ENCODE measurements around the gene C15orf40.

The C15orf40 gene

GRCh38 chr15:83011271-83012075 is at the start of gene C15orf40:
C15orf40 (minus strand) TSS chr15:83011639; CDS start chr15:83011607, 32 bp downstream.
- Mint-ChIP-seq H3K4me1 (peaks cover 48% of the 10 kb centered on the region), H3K9me3 (peaks cover 17% of the 10 kb centered on the region), H3K27me3 (ENCODE audit: low read depth, poor library complexity) (no peaks in the 10 kb centered on the region), H3K27ac (peak within 1 kb of the TSS; percentile 95), H3K36me3 (ENCODE audit: low read depth) (peaks cover 77% of the 10 kb centered on the region), H3K4me3 (peak within 1 kb of the TSS; percentile 97)
- peak; percentile 27 for TF ChIP-seq CTCF (IDR thresholded peaks at IDR 0.05)
- peak; percentile 85 for DNase-seq

- Mint-ChIP-seq H3K9me3 (no peaks in the 10 kb centered on the region), H3K27me3 (ENCODE audit: low read depth, poor library complexity) (no peaks in the 10 kb centered on the region), H3K27ac (peak overlapping the region; percentile 21), H3K36me3 (ENCODE audit: low read depth) (peaks cover 26% of the 10 kb centered on the region), H3K4me3 (no peak overlapping the region), H3K4me1 (no peaks in the 10 kb centered on the region)
- no peak for TF ChIP-seq CTCF (IDR thresholded peaks at IDR 0.05)
- DNase-seq = no peak
Observed at GRCh38 chr15:83057696-83058376, 46.4 kb upstream of the C15orf40 start.

- Mint-ChIP-seq H3K9me3 (no peaks in the 10 kb centered on the region), H3K27me3 (ENCODE audit: low read depth, poor library complexity) (no peaks in the 10 kb centered on the region), H3K4me1 (no peaks in the 10 kb centered on the region), H3K4me3 (no peak overlapping the region), H3K27ac (no peak overlapping the region), H3K36me3 (ENCODE audit: low read depth) (peaks cover 30% of the 10 kb centered on the region)
- TF ChIP-seq CTCF (IDR thresholded peaks at IDR 0.05) = no peak
- no peak for DNase-seq
Observed at GRCh38 chr15:83057002-83057401, 45.6 kb upstream of the C15orf40 start.

GRCh38 chr15:83053151-83053550 is 41.7 kb upstream of the C15orf40 start:
- Mint-ChIP-seq H3K36me3 (ENCODE audit: low read depth) (peaks cover 56% of the 10 kb centered on the region), H3K4me1 (no peaks in the 10 kb centered on the region), H3K9me3 (no peaks in the 10 kb centered on the region), H3K27ac (no peak overlapping the region), H3K4me3 (no peak overlapping the region), H3K27me3 (ENCODE audit: low read depth, poor library complexity) (no peaks in the 10 kb centered on the region)
- DNase-seq = no peak
- no peak for TF ChIP-seq CTCF (IDR thresholded peaks at IDR 0.05)

- H3K9me3 Mint-ChIP-seq = no peaks in the 10 kb centered on the region
- no peak for DNase-seq
- no peak for TF ChIP-seq CTCF (IDR thresholded peaks at IDR 0.05)
- H3K27ac Mint-ChIP-seq = no peak overlapping the region
- H3K27me3 Mint-ChIP-seq (ENCODE audit: low read depth, poor library complexity) = no peaks in the 10 kb centered on the region
- H3K4me3 Mint-ChIP-seq = no peak overlapping the region
- peaks cover 84% of the 10 kb centered on the region for H3K36me3 Mint-ChIP-seq (ENCODE audit: low read depth)
- H3K4me1 Mint-ChIP-seq = no peaks in the 10 kb centered on the region
Observed at GRCh38 chr15:83046558-83047127, 35.2 kb upstream of the C15orf40 start.
